ENCODE measurements around the gene SNED1.

- TF ChIP-seq CTCF (conservative IDR thresholded peaks at IDR 0.05; ENCODE audit: low read length) (no peak), EZH2phosphoT487 (IDR thresholded peaks at IDR 0.05; ENCODE audit: borderline replicate concordance, low read depth, low read length) (no peak)
These were observed 23.4 kb upstream of the SNED1 start for GRCh38 chr2:240974771-240975572.

All from OCI-LY7 (cell line).